Upper lobe of right lung (tissue), 1 donor: ENCODE results near the gene RPS6KA2. TPM values are rescaled to one million over a fixed set of nuclear protein-coding genes. Genes with fewer than 3 reads are reported as not detected.
A peak's percentile ranks its signal among the peaks of the same experiment; 100 is the strongest.

Source experiments
- ATAC-seq: fragments of 200-7000 bp; cut with Tn5 transposase; one replicate; pipeline ENCODE4 v1.9.1; 2020; ENCODE audit warnings: mild to moderate bottlenecking, moderate library complexity
- DNase-seq: peaks from one replicate; pipeline ENCODE4 v3.0.0-alpha.2; 2020
- H3K27ac ChIP-seq: fragments of 200-600 bp; one replicate; pipeline ENCODE4 v1.8.0; 2022
- H3K27me3 ChIP-seq: fragments of 200-600 bp; one replicate; pipeline ENCODE4 v1.8.0; 2022; ENCODE audit warnings: mild to moderate bottlenecking
- H3K36me3 ChIP-seq: fragments of 200-600 bp; one replicate; pipeline ENCODE4 v1.8.0; 2022
- H3K4me1 ChIP-seq: fragments of 200-600 bp; one replicate; pipeline ENCODE4 v1.8.0; 2022
- H3K4me3 ChIP-seq: fragments of 200-600 bp; one replicate; pipeline ENCODE4 v1.8.0; 2022; ENCODE audit warnings: mild to moderate bottlenecking
- H3K9me3 ChIP-seq: fragments of 200-600 bp; one replicate; pipeline ENCODE4 v1.8.0; 2022
- CTCF ChIP-seq: fragments of 200-600 bp; IDR thresholded peaks from one replicate; pipeline ENCODE4 v1.8.0; 2022; ENCODE audit warnings: antibody characterized with exemption
- intact Hi-C: fragments of 100-400 bp; cut with DNase I; formaldehyde crosslinking; loops from one replicate; pipeline ENCODE4 v1.11.0; 2022
- total RNA-seq: library from RNA; stranded (reverse); fragmentation: NEBNext Ultra II Directional; extraction: Animal tissue kit (Norgen Biotek cat#: 25700); gene quantifications from one replicate; pipeline ENCODE4 v1.2.1, GENCODE V29; 2021
- donor health status: DM: no; HTN: yes; CAD: no; lungs with severe emphysema.

The RPS6KA2 gene
- total RNA-seq, 1 donor from 2014 or later: 136 TPM

DNA sequence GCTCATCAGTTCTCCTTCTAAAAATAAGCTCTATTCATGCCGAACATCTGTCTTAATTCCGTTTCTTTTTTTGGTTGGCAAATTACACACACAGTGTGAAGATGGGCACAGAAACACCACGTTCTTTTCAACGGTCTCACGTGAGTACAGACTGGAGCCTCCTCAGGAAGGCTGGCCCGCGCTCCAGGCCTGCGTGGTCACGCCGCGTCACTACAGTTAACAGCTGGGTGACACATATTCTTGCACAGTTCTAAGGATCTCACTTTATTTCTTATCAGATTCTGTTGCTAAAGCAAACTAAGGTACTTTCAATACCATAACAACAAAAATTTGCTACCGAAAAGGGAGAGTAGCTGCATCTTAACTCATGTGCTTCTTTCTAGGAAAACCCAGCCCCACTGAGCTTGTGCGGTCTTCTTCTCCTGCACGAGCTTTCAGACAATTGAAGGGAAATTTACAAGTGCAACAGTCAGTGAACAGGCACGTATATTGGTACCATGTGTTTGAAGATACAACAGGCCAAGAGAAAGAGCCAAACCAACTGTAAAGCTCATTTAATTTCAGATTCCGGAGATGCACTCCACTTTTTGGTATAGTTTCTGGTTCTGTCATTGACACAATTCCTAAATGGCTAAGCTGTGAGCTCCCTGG lies 188.7 kb downstream of the RPS6KA2 start:
- DNase-seq (peak; percentile 39), ATAC-seq (no peak)
- H3K36me3 ChIP-seq: peaks cover 34% of the 10 kb centered on the region
- intact Hi-C loops: no loop called here
- no peak overlapping the region for H3K27ac ChIP-seq
- no peaks in the 10 kb centered on the region for H3K9me3 ChIP-seq
- no peak for TF ChIP-seq CTCF
- peaks cover 3% of the 10 kb centered on the region for H3K4me1 ChIP-seq
- H3K4me3 ChIP-seq: no peak overlapping the region
- H3K27me3 ChIP-seq: no peaks in the 10 kb centered on the region

DNA sequence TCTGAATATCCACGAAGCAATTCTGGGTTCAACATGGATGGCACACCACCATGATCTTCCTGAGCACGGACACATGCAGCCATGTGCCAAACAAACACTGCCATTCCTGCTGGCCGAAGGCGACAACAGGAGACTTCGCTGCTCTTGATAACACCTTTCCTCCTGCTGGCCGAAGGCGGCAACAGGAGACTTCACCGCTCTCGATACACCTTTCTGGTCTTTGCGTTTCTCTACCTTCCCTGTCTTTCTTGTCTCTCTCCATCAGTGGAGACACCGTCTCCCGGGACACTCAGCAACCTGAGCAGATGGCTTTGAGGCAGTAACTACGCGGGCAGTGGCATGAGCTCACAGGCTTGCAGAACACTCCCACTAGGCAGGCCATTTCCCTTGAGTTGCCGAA lies 189.4 kb downstream of the RPS6KA2 start:
- Histone ChIP-seq H3K4me3 (no peak overlapping the region), H3K4me1 (peaks cover 3% of the 10 kb centered on the region), H3K36me3 (peaks cover 28% of the 10 kb centered on the region), H3K27me3 (no peaks in the 10 kb centered on the region), H3K27ac (no peak overlapping the region), H3K9me3 (no peaks in the 10 kb centered on the region)
- intact Hi-C loops: no loop called here
- TF ChIP-seq CTCF: no peak
- ATAC-seq (no peak), DNase-seq (peak; percentile 19)

DNA sequence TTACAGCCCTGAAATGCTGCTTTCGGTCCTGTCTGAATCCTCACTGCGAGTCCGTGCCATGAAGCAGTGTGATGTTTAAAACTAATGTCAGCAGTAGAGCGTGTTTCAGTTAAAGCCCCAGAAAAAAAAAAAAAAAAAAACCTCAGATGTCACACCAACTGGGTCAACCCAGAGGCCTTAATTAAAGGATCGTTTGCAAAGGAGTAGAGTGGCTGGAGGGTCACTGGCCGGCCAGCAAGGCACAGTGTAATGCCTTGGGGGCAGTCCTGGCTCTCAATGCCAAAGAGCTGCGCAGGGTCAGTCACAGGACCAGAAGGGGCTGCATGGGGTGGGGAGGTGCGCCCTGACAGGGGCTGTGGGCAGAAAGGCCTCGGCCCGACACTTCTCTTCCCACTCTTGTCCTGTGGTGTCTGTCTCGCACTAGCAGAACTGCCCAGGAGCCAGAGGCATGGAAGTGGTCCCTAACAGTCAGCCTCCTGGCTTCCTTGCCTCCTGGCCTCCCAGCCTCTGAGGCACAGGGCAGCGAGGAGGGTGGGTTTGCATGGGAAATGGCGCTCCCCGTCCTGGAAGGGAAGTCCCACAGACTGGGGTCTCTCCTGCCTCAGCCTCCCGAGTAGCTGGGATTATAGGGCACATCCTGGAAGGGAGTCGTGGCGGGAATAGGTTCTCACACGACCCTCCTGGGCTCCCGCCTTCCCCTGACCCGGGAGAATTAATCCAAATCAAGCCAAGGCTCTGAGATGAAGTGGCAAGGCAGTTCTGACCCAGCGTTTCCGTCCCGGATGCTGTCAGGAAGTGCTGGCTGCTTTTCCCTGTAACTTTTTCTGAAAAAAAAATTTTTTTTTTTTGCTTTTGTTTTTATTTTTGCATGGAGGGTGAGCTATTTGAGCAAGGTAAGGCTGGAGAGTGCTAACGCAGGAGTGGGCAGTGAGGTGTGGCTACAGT lies 190.6 kb downstream of the RPS6KA2 start:
- Histone ChIP-seq H3K4me1 (peaks cover 3% of the 10 kb centered on the region), H3K36me3 (peaks cover 26% of the 10 kb centered on the region), H3K9me3 (no peaks in the 10 kb centered on the region), H3K27me3 (no peaks in the 10 kb centered on the region), H3K27ac (no peak overlapping the region), H3K4me3 (no peak overlapping the region)
- intact Hi-C loops: no loop called here
- ATAC-seq (no peak), DNase-seq (peak; percentile 52)
- no peak for TF ChIP-seq CTCF

GRCh38 chr6:166435574-166435973 lies 191.5 kb downstream of the RPS6KA2 start:
- no peak overlapping the region for H3K27ac ChIP-seq
- no peak for TF ChIP-seq CTCF
- H3K9me3 ChIP-seq: no peaks in the 10 kb centered on the region
- ATAC-seq (peak; percentile 71), DNase-seq (no peak)
- H3K36me3 ChIP-seq: peaks cover 24% of the 10 kb centered on the region
- H3K4me1 ChIP-seq: peaks cover 3% of the 10 kb centered on the region
- intact Hi-C loops: no loop called here
- no peak overlapping the region for H3K4me3 ChIP-seq
- no peaks in the 10 kb centered on the region for H3K27me3 ChIP-seq

- intact Hi-C loops: no loop called here
Observed at GRCh38 chr6:166434336-166434735, 192.7 kb downstream of the RPS6KA2 start.

More at GRCh38 chr6:166434336-166434735, 192.7 kb downstream of the RPS6KA2 start:
- Histone ChIP-seq H3K27me3 (no peaks in the 10 kb centered on the region), H3K4me1 (peaks cover 3% of the 10 kb centered on the region), H3K27ac (no peak overlapping the region), H3K4me3 (no peak overlapping the region), H3K9me3 (no peaks in the 10 kb centered on the region), H3K36me3 (peaks cover 34% of the 10 kb centered on the region)
- no peak for TF ChIP-seq CTCF
- DNase-seq (no peak), ATAC-seq (no peak)
